AG09309 (cell line): Measurements from ENCODE around the gene SEC16B.

Experiments used
- DNase-seq: peaks from one replicate; pipeline ENCODE4 v3.0.0-alpha.2; 2010; ENCODE audit warnings: low read depth
- H3K4me3 ChIP-seq: 2 replicates; pipeline ENCODE4 v1.5.1; 2011; ENCODE audit warnings: mild to moderate bottlenecking, low read depth, low read length, moderate library complexity; ENCODE audit not compliant: control insufficient read depth
- TF ChIP-seq, protein P1 (sequence below): IDR thresholded peaks from 2 replicates; pipeline ENCODE4 v1.5.1; 2011; ENCODE audit warnings: mild to moderate bottlenecking, low read depth, low read length, inconsistent platforms; ENCODE audit not compliant: insufficient read depth, control insufficient read depth; ENCODE audit errors: missing control alignments

Gene SEC16B

DNA sequence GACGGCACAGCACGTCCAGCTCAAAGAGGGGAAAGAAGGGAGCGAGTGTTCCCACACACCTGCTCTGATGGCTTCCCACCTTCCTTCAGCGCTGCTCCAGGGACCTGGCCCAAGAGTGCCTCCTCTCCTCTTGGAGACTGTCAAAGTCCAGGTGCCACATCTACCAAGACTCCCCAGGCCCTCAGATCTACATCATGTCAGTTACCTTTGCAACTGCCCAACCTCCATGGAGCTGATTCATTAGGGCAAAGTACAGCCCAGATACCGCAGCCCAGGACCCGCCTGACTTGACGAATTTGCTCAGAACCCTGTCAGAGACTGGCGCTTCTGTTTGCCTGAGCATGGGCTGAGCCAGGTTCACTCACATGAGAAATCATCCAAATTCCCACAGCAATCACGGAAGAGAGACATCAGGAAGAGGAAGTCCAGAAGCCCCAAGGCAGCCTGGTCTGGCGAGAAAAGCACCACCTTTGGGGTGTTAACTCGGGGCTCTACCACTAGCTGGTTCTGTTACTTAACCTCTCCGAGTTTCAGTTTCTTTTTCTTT is at the start of gene SEC16B:
Gene SEC16B, minus strand, starts transcription at position 234 of the 547 bp plus-strand sequence. CDS start 2,077 bp downstream, outside the sequence.
- DNase-seq: no peak
- TF ChIP-seq, protein P1, sequence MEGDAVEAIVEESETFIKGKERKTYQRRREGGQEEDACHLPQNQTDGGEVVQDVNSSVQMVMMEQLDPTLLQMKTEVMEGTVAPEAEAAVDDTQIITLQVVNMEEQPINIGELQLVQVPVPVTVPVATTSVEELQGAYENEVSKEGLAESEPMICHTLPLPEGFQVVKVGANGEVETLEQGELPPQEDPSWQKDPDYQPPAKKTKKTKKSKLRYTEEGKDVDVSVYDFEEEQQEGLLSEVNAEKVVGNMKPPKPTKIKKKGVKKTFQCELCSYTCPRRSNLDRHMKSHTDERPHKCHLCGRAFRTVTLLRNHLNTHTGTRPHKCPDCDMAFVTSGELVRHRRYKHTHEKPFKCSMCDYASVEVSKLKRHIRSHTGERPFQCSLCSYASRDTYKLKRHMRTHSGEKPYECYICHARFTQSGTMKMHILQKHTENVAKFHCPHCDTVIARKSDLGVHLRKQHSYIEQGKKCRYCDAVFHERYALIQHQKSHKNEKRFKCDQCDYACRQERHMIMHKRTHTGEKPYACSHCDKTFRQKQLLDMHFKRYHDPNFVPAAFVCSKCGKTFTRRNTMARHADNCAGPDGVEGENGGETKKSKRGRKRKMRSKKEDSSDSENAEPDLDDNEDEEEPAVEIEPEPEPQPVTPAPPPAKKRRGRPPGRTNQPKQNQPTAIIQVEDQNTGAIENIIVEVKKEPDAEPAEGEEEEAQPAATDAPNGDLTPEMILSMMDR: no peak
- H3K4me3 ChIP-seq: no peak within 1 kb of the TSS

DNA sequence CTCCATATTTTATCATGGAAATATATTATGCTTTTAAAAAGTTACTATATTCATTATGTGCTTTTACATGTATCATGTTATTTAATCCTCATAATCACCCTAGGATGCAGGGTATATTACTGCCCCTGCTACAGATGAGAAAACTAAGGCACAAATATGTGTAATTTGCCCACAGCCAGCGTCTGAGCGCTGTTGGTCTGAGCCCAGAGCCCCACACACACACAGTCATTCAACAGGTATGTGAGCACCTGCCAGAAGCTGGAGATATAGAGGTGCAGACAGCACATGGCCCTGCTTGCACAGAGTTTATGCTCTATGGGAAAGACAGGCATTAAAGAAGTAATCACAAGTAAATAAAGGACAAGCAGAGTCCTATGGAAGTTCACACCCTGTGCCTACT is 49.8 kb upstream of the SEC16B start:
- TF ChIP-seq, protein P1: no peak
- no peak overlapping the region for H3K4me3 ChIP-seq
- DNase-seq: no peak

- TF ChIP-seq, protein P1: no peak
- no peak for DNase-seq
- no peak overlapping the region for H3K4me3 ChIP-seq
Observed at GRCh38 chr1:178019208-178019607, 49.4 kb upstream of the SEC16B start.

- DNase-seq: no peak
- no peak overlapping the region for H3K4me3 ChIP-seq
- TF ChIP-seq, protein P1: no peak
Observed at GRCh38 chr1:178017517-178017916, 47.7 kb upstream of the SEC16B start.

- TF ChIP-seq, protein P1: no peak
- no peak for DNase-seq
Observed at GRCh38 chr1:178011864-178012503, 42.1 kb upstream of the SEC16B start.

GRCh38 chr1:178011465-178011828 is 41.6 kb upstream of the SEC16B start:
- DNase-seq: no peak
- TF ChIP-seq, protein P1: no peak
- H3K4me3 ChIP-seq: no peak overlapping the region

More at GRCh38 chr1:178011864-178012503, 42.1 kb upstream of the SEC16B start:
- H3K4me3 ChIP-seq: no peak overlapping the region
